Measurements from ENCODE around the gene THSD7A.

Gene THSD7A

GRCh38 chr7:11767148-11767547 lies 64.8 kb downstream of the THSD7A start:
- H3K27ac ChIP-seq (ENCODE audit: low read depth, low read length): no peak overlapping the region
- H3K4me1 ChIP-seq (ENCODE audit: insufficient read depth, low read length): no peaks in the 10 kb centered on the region
- H3K4me3 ChIP-seq (ENCODE audit: low read depth in 1 of 2, low read length in 2 of 2): no peak overlapping the region
- H3K27me3 ChIP-seq (ENCODE audit: control insufficient read depth in 1 of 2, insufficient read depth in 2 of 2, low read length in 2 of 2): no peaks in the 10 kb centered on the region
- H3K36me3 ChIP-seq (ENCODE audit: insufficient read depth, low read length): no peaks in the 10 kb centered on the region
- no peaks in the 10 kb centered on the region for H3K9me3 ChIP-seq (ENCODE audit: low read length)
- H3K9ac ChIP-seq (ENCODE audit: low read length): no peak overlapping the region

- Histone ChIP-seq H3K4me3 (ENCODE audit: low read depth in 1 of 2, low read length in 2 of 2) (no peak overlapping the region), H3K9ac (ENCODE audit: low read length) (no peak overlapping the region), H3K27ac (ENCODE audit: low read depth, low read length) (no peak overlapping the region), H3K4me1 (ENCODE audit: insufficient read depth, low read length) (no peaks in the 10 kb centered on the region), H3K27me3 (ENCODE audit: control insufficient read depth in 1 of 2, insufficient read depth in 2 of 2, low read length in 2 of 2) (no peaks in the 10 kb centered on the region), H3K36me3 (ENCODE audit: insufficient read depth, low read length) (no peaks in the 10 kb centered on the region), H3K9me3 (ENCODE audit: low read length) (no peaks in the 10 kb centered on the region)
Measured at GRCh38 chr7:11760372-11760771, 71.6 kb downstream of the THSD7A start.

- no peaks in the 10 kb centered on the region for H3K9me3 ChIP-seq (ENCODE audit: low read length)
- no peak overlapping the region for H3K9ac ChIP-seq (ENCODE audit: low read length)
- H3K27ac ChIP-seq (ENCODE audit: low read depth, low read length): no peak overlapping the region
- no peaks in the 10 kb centered on the region for H3K27me3 ChIP-seq (ENCODE audit: control insufficient read depth in 1 of 2, insufficient read depth in 2 of 2, low read length in 2 of 2)
- no peak overlapping the region for H3K4me3 ChIP-seq (ENCODE audit: low read depth in 1 of 2, low read length in 2 of 2)
- H3K4me1 ChIP-seq (ENCODE audit: insufficient read depth, low read length): no peaks in the 10 kb centered on the region
- H3K36me3 ChIP-seq (ENCODE audit: insufficient read depth, low read length): no peaks in the 10 kb centered on the region
Measured at GRCh38 chr7:11758627-11759111, 73.3 kb downstream of the THSD7A start.

- no peaks in the 10 kb centered on the region for H3K4me1 ChIP-seq (ENCODE audit: insufficient read depth, low read length)
- no peaks in the 10 kb centered on the region for H3K9me3 ChIP-seq (ENCODE audit: low read length)
- no peaks in the 10 kb centered on the region for H3K27me3 ChIP-seq (ENCODE audit: control insufficient read depth in 1 of 2, insufficient read depth in 2 of 2, low read length in 2 of 2)
- no peak overlapping the region for H3K9ac ChIP-seq (ENCODE audit: low read length)
- no peak overlapping the region for H3K4me3 ChIP-seq (ENCODE audit: low read depth in 1 of 2, low read length in 2 of 2)
- H3K27ac ChIP-seq (ENCODE audit: low read depth, low read length): no peak overlapping the region
- no peaks in the 10 kb centered on the region for H3K36me3 ChIP-seq (ENCODE audit: insufficient read depth, low read length)
Measured at GRCh38 chr7:11757153-11757552, 74.8 kb downstream of the THSD7A start.

- Histone ChIP-seq H3K27ac (ENCODE audit: low read depth, low read length) (no peak overlapping the region), H3K9me3 (ENCODE audit: low read length) (no peaks in the 10 kb centered on the region), H3K27me3 (ENCODE audit: control insufficient read depth in 1 of 2, insufficient read depth in 2 of 2, low read length in 2 of 2) (no peaks in the 10 kb centered on the region), H3K4me3 (ENCODE audit: low read depth in 1 of 2, low read length in 2 of 2) (no peak overlapping the region), H3K9ac (ENCODE audit: low read length) (no peak overlapping the region), H3K4me1 (ENCODE audit: insufficient read depth, low read length) (no peaks in the 10 kb centered on the region), H3K36me3 (ENCODE audit: insufficient read depth, low read length) (no peaks in the 10 kb centered on the region)
Measured at GRCh38 chr7:11754933-11755332, 77.1 kb downstream of the THSD7A start.

- no peaks in the 10 kb centered on the region for H3K36me3 ChIP-seq (ENCODE audit: insufficient read depth, low read length)
- H3K27me3 ChIP-seq (ENCODE audit: control insufficient read depth in 1 of 2, insufficient read depth in 2 of 2, low read length in 2 of 2): no peaks in the 10 kb centered on the region
- H3K27ac ChIP-seq (ENCODE audit: low read depth, low read length): no peak overlapping the region
- H3K9ac ChIP-seq (ENCODE audit: low read length): no peak overlapping the region
- no peaks in the 10 kb centered on the region for H3K9me3 ChIP-seq (ENCODE audit: low read length)
- H3K4me3 ChIP-seq (ENCODE audit: low read depth in 1 of 2, low read length in 2 of 2): no peak overlapping the region
- no peaks in the 10 kb centered on the region for H3K4me1 ChIP-seq (ENCODE audit: insufficient read depth, low read length)
Measured at GRCh38 chr7:11754123-11754522, 77.9 kb downstream of the THSD7A start.

- no peak overlapping the region for H3K9ac ChIP-seq (ENCODE audit: low read length)
- H3K4me1 ChIP-seq (ENCODE audit: insufficient read depth, low read length): no peaks in the 10 kb centered on the region
- H3K27ac ChIP-seq (ENCODE audit: low read depth, low read length): no peak overlapping the region
- no peak overlapping the region for H3K4me3 ChIP-seq (ENCODE audit: low read depth in 1 of 2, low read length in 2 of 2)
- H3K9me3 ChIP-seq (ENCODE audit: low read length): no peaks in the 10 kb centered on the region
- H3K36me3 ChIP-seq (ENCODE audit: insufficient read depth, low read length): no peaks in the 10 kb centered on the region
- no peaks in the 10 kb centered on the region for H3K27me3 ChIP-seq (ENCODE audit: control insufficient read depth in 1 of 2, insufficient read depth in 2 of 2, low read length in 2 of 2)
Measured at GRCh38 chr7:11753433-11753832, 78.6 kb downstream of the THSD7A start.

GRCh38 chr7:11751807-11752389 lies 80.1 kb downstream of the THSD7A start:
- Histone ChIP-seq H3K9me3 (ENCODE audit: low read length) (no peaks in the 10 kb centered on the region), H3K9ac (ENCODE audit: low read length) (no peak overlapping the region), H3K36me3 (ENCODE audit: insufficient read depth, low read length) (no peaks in the 10 kb centered on the region), H3K4me1 (ENCODE audit: insufficient read depth, low read length) (no peaks in the 10 kb centered on the region), H3K4me3 (ENCODE audit: low read depth in 1 of 2, low read length in 2 of 2) (no peak overlapping the region), H3K27me3 (ENCODE audit: control insufficient read depth in 1 of 2, insufficient read depth in 2 of 2, low read length in 2 of 2) (no peaks in the 10 kb centered on the region), H3K27ac (ENCODE audit: low read depth, low read length) (no peak overlapping the region)

- no peaks in the 10 kb centered on the region for H3K4me1 ChIP-seq (ENCODE audit: insufficient read depth, low read length)
- no peaks in the 10 kb centered on the region for H3K27me3 ChIP-seq (ENCODE audit: control insufficient read depth in 1 of 2, insufficient read depth in 2 of 2, low read length in 2 of 2)
- no peak overlapping the region for H3K4me3 ChIP-seq (ENCODE audit: low read depth in 1 of 2, low read length in 2 of 2)
- no peak overlapping the region for H3K9ac ChIP-seq (ENCODE audit: low read length)
- H3K36me3 ChIP-seq (ENCODE audit: insufficient read depth, low read length): no peaks in the 10 kb centered on the region
- no peaks in the 10 kb centered on the region for H3K9me3 ChIP-seq (ENCODE audit: low read length)
- H3K27ac ChIP-seq (ENCODE audit: low read depth, low read length): no peak overlapping the region
Measured at GRCh38 chr7:11751315-11751714, 80.7 kb downstream of the THSD7A start.

GRCh38 chr7:11750191-11750590 lies 81.8 kb downstream of the THSD7A start:
- no peaks in the 10 kb centered on the region for H3K27me3 ChIP-seq (ENCODE audit: control insufficient read depth in 1 of 2, insufficient read depth in 2 of 2, low read length in 2 of 2)
- no peaks in the 10 kb centered on the region for H3K36me3 ChIP-seq (ENCODE audit: insufficient read depth, low read length)
- no peaks in the 10 kb centered on the region for H3K4me1 ChIP-seq (ENCODE audit: insufficient read depth, low read length)
- H3K27ac ChIP-seq (ENCODE audit: low read depth, low read length): no peak overlapping the region
- no peak overlapping the region for H3K9ac ChIP-seq (ENCODE audit: low read length)
- H3K9me3 ChIP-seq (ENCODE audit: low read length): no peaks in the 10 kb centered on the region
- no peak overlapping the region for H3K4me3 ChIP-seq (ENCODE audit: low read depth in 1 of 2, low read length in 2 of 2)

GRCh38 chr7:11749629-11750028 lies 82.4 kb downstream of the THSD7A start:
- H3K9me3 ChIP-seq (ENCODE audit: low read length): no peaks in the 10 kb centered on the region
- no peaks in the 10 kb centered on the region for H3K36me3 ChIP-seq (ENCODE audit: insufficient read depth, low read length)
- no peak overlapping the region for H3K27ac ChIP-seq (ENCODE audit: low read depth, low read length)
- no peaks in the 10 kb centered on the region for H3K27me3 ChIP-seq (ENCODE audit: control insufficient read depth in 1 of 2, insufficient read depth in 2 of 2, low read length in 2 of 2)
- H3K4me3 ChIP-seq (ENCODE audit: low read depth in 1 of 2, low read length in 2 of 2): no peak overlapping the region
- H3K4me1 ChIP-seq (ENCODE audit: insufficient read depth, low read length): no peaks in the 10 kb centered on the region
- H3K9ac ChIP-seq (ENCODE audit: low read length): no peak overlapping the region

- Histone ChIP-seq H3K27ac (ENCODE audit: low read depth, low read length) (no peak overlapping the region), H3K9me3 (ENCODE audit: low read length) (no peaks in the 10 kb centered on the region), H3K9ac (ENCODE audit: low read length) (no peak overlapping the region), H3K27me3 (ENCODE audit: control insufficient read depth in 1 of 2, insufficient read depth in 2 of 2, low read length in 2 of 2) (no peaks in the 10 kb centered on the region), H3K4me3 (ENCODE audit: low read depth in 1 of 2, low read length in 2 of 2) (no peak overlapping the region), H3K36me3 (ENCODE audit: insufficient read depth, low read length) (no peaks in the 10 kb centered on the region), H3K4me1 (ENCODE audit: insufficient read depth, low read length) (no peaks in the 10 kb centered on the region)
Measured at GRCh38 chr7:11748884-11749283, 83.1 kb downstream of the THSD7A start.

Measured in muscle layer of colon (tissue), 2 donors.